OCI-LY7 (cell line): ENCODE data around the gene ZNF232. TPM values are rescaled to one million over a fixed set of nuclear protein-coding genes. Genes with fewer than 3 reads are reported as not detected.

ENCODE experiments used
- BruUV-seq: library from RNA; stranded (reverse); fragments of 400-500 nt; replicated peaks from 2 replicates; lab custom pipeline; 2021; lab: Mats Ljungman, UMichigan
- CTCF ChIA-PET: fragments of 300-600 bp; sonication (Branson Sonifier 250); formaldehyde crosslinking; loops from one replicate; lab custom pipeline; 2022; ENCODE audit warnings: antibody characterized with exemption; ENCODE audit not compliant: unreplicated experiment; lab: Charles Lee
- POLR2A ChIA-PET: fragments of 300-600 bp; sonication (Branson Sonifier 250); formaldehyde crosslinking; loops from one replicate; lab custom pipeline; 2022; ENCODE audit warnings: antibody characterized with exemption; lab: Charles Lee
- DNase-seq: peaks from one replicate; pipeline ENCODE4 v3.0.0-alpha.2; 2015; ENCODE audit warnings: low spot score
- H2AFZ ChIP-seq: fragments of 200-600 bp; sonication (generic), shearing (Covaris generic); 2 replicates; pipeline ENCODE4 v1.6.1; 2014; ENCODE audit warnings: mild to moderate bottlenecking, antibody characterized with exemption, low read length, moderate library complexity
- H3K27ac ChIP-seq: fragments of 200-600 bp; sonication (generic); 2 replicates; pipeline ENCODE4 v1.5.1; 2014; ENCODE audit warnings: mixed run types, low read depth, mild to moderate bottlenecking, moderate library complexity, low read length, inconsistent platforms; ENCODE audit not compliant: poor library complexity, severe bottlenecking
- H3K36me3 ChIP-seq: fragments of 200-600 bp; sonication (generic); 2 replicates; pipeline ENCODE4 v1.6.1; 2014; ENCODE audit warnings: mild to moderate bottlenecking, antibody characterized with exemption, low read length, moderate library complexity, mixed read lengths; ENCODE audit not compliant: insufficient read depth
- H3K4me1 ChIP-seq: fragments of 200-600 bp; sonication (generic); 2 replicates; pipeline ENCODE4 v1.5.1; 2014; ENCODE audit warnings: mild to moderate bottlenecking, low read length; ENCODE audit not compliant: insufficient read depth, poor library complexity, severe bottlenecking
- H3K4me2 ChIP-seq: fragments of 200-600 bp; sonication (generic); 2 replicates; pipeline ENCODE4 v1.6.1; 2014; ENCODE audit warnings: mild to moderate bottlenecking, low read length
- H3K4me3 ChIP-seq: fragments of 200-600 bp; sonication (generic); 2 replicates; pipeline ENCODE4 v1.5.1; 2014; ENCODE audit warnings: mild to moderate bottlenecking, low read depth, low read length; ENCODE audit not compliant: poor library complexity, severe bottlenecking
- H3K79me2 ChIP-seq: fragments of 200-600 bp; sonication (generic); 2 replicates; pipeline ENCODE4 v1.6.1; 2016; ENCODE audit warnings: low read depth, mild to moderate bottlenecking, low read length, moderate library complexity, mixed read lengths; ENCODE audit not compliant: insufficient read depth
- H3K9me2 ChIP-seq: fragments of 200-600 bp; sonication (generic); 2 replicates; pipeline ENCODE4 v1.6.1; 2016; ENCODE audit warnings: mild to moderate bottlenecking, low read length, mixed read lengths; ENCODE audit not compliant: insufficient read depth
- H3K9me3 ChIP-seq: fragments of 200-600 bp; sonication (generic); 2 replicates; pipeline ENCODE4 v1.6.1; 2014; ENCODE audit warnings: mild to moderate bottlenecking, mixed run types, low read length, mixed read lengths
- H4K20me1 ChIP-seq: fragments of 200-600 bp; sonication (generic); 2 replicates; pipeline ENCODE4 v1.6.1; 2014; ENCODE audit warnings: mild to moderate bottlenecking, antibody characterized with exemption, low read length, moderate library complexity, mixed read lengths; ENCODE audit not compliant: insufficient read depth
- CTCF ChIP-seq: fragments of 200-600 bp; sonication (generic); conservative IDR thresholded peaks from 2 replicates; pipeline ENCODE4 v1.5.1; 2014; ENCODE audit warnings: mild to moderate bottlenecking, antibody characterized with exemption, low read length, moderate library complexity, mixed read lengths
- EZH2phosphoT487 ChIP-seq: fragments of 200-600 bp; sonication (generic); IDR thresholded peaks from 2 replicates; pipeline ENCODE4 v1.6.1; 2018; ENCODE audit warnings: low read depth, borderline replicate concordance, mild to moderate bottlenecking, mixed run types, antibody characterized with exemption, low read length, moderate library complexity, mixed read lengths
- intact Hi-C: fragments of 100-400 bp; cut with micrococcal nuclease; formaldehyde crosslinking; loops from one replicate; pipeline ENCODE4 v1.10.0; 2022; ENCODE audit not compliant: unreplicated experiment
- small RNA-seq: library from RNA; depleted of rRNA; stranded (forward); fragments of <200 nt; gene quantifications from one replicate; pipeline ENCODE3, GENCODE V24; 2014
- total RNA-seq, 2 experiments: library from RNA; depleted of rRNA in 1 of 2; stranded (reverse); fragments of >200 nt in 1 of 2; shearing (Covaris generic) in 1 of 2; gene quantifications; 2 replicates each; pipeline ENCODE4 v1.2.3, GENCODE V29; 2014 to 2022

Gene ZNF232
- total RNA-seq, 2 experiments from 2014 or later, result 21.3 to 28.3 TPM

- Histone ChIP-seq H3K4me2 (no peak overlapping the region), H3K79me2 (no peaks in the 10 kb centered on the region), H2AFZ (no peak overlapping the region), H3K4me1 (no peaks in the 10 kb centered on the region), H3K4me3 (no peak overlapping the region), H4K20me1 (no peaks in the 10 kb centered on the region), H3K9me2 (no peaks in the 10 kb centered on the region), H3K27ac (no peak overlapping the region), H3K36me3 (no peaks in the 10 kb centered on the region), H3K9me3 (no peaks in the 10 kb centered on the region)
- CTCF ChIA-PET, result no interaction called here
- BruUV-seq, result no TSS peak
- no peak for DNase-seq
- TF ChIP-seq EZH2phosphoT487 (no peak), CTCF (no peak)
- POLR2A ChIA-PET, result interaction anchor here (0.6 kb wide), 1 partner anchor 242 kb away, joined by 3 read pairs; no protein-coding TSS in a partner anchor
- intact Hi-C loops, result no loop called here
Measured at GRCh38 chr17:5068236-5068635, 43.4 kb downstream of the ZNF232 start.

- Histone ChIP-seq H3K4me3 (no peak overlapping the region), H3K4me2 (no peak overlapping the region), H2AFZ (no peak overlapping the region), H3K27ac (no peak overlapping the region), H3K9me2 (no peaks in the 10 kb centered on the region), H4K20me1 (no peaks in the 10 kb centered on the region), H3K36me3 (no peaks in the 10 kb centered on the region), H3K79me2 (no peaks in the 10 kb centered on the region), H3K9me3 (no peaks in the 10 kb centered on the region), H3K4me1 (peaks cover 6% of the 10 kb centered on the region)
- no peak for DNase-seq
- ChIA-PET POLR2A (no interaction called here), CTCF (no interaction called here)
- intact Hi-C loops, result no loop called here
- TF ChIP-seq CTCF, result no peak
- no peak for TF ChIP-seq EZH2phosphoT487
- BruUV-seq, result no TSS peak
Measured at GRCh38 chr17:5065227-5065744, 46.4 kb downstream of the ZNF232 start.

Small RNA genes within 50 kb of the gene (small RNA-seq; reads per million reads assigned to genes)
- gene AC012146.4, result not detected

Other genes starting within 250 kb of the ZNF232 start
- 0.18 and 0.79 TPM in 2 replicates for gene C17orf107, start 212.3 kb downstream of the ZNF232 start, total RNA-seq (2014; rRNA removed; shearing (Covaris generic))
- 0.76 and 1.1 TPM in 2 replicates for gene C17orf107, start 212.3 kb downstream of the ZNF232 start, total RNA-seq (2022)
- 0.32 and 0.59 TPM in 2 replicates for gene CHRNE, start 208.8 kb downstream of the ZNF232 start, total RNA-seq (2014; rRNA removed; shearing (Covaris generic))
- gene CHRNE, start 208.8 kb downstream of the ZNF232 start, total RNA-seq (2022), result 0.27 and 0.68 TPM in 2 replicates
- gene GP1BA, start 179.6 kb downstream of the ZNF232 start, total RNA-seq (2014; rRNA removed; shearing (Covaris generic)), result not detected in 2 replicates
- gene GP1BA, start 179.6 kb downstream of the ZNF232 start, total RNA-seq (2022), result not detected in 2 replicates
- gene SLC25A11, start 171.8 kb downstream of the ZNF232 start, total RNA-seq (2014; rRNA removed; shearing (Covaris generic)), result 59.6 and 80.6 TPM in 2 replicates
- 66.8 and 68.2 TPM in 2 replicates for gene SLC25A11, start 171.8 kb downstream of the ZNF232 start, total RNA-seq (2022)
- 31.4 and 46.5 TPM in 2 replicates for gene RNF167, start 171.6 kb downstream of the ZNF232 start, total RNA-seq (2014; rRNA removed; shearing (Covaris generic))
- gene RNF167, start 171.6 kb downstream of the ZNF232 start, total RNA-seq (2022), result 120 and 124 TPM in 2 replicates
- 1,053 and 1,272 TPM in 2 replicates for gene PFN1, start 163.3 kb downstream of the ZNF232 start, total RNA-seq (2014; rRNA removed; shearing (Covaris generic))
- 950 and 1,053 TPM in 2 replicates for gene PFN1, start 163.3 kb downstream of the ZNF232 start, total RNA-seq (2022)
- 14.6 and 24.6 TPM in 2 replicates for gene ENO3, start 160.8 kb downstream of the ZNF232 start, total RNA-seq (2014; rRNA removed; shearing (Covaris generic))
- gene ENO3, start 160.8 kb downstream of the ZNF232 start, total RNA-seq (2022), result 79.4 and 80.4 TPM in 2 replicates
- 53.2 and 54.4 TPM in 2 replicates for gene SPAG7, start 144.1 kb downstream of the ZNF232 start, total RNA-seq (2014; rRNA removed; shearing (Covaris generic))
- gene SPAG7, start 144.1 kb downstream of the ZNF232 start, total RNA-seq (2022), result 58.9 and 67.7 TPM in 2 replicates
- 8.7 and 9.7 TPM in 2 replicates for gene CAMTA2, start 124.2 kb downstream of the ZNF232 start, total RNA-seq (2014; rRNA removed; shearing (Covaris generic))
- gene CAMTA2, start 124.2 kb downstream of the ZNF232 start, total RNA-seq (2022), result 44.3 and 53.4 TPM in 2 replicates
- gene INCA1, start 114.4 kb downstream of the ZNF232 start, total RNA-seq (2014; rRNA removed; shearing (Covaris generic)), result not detected in 2 replicates
- 0.82 and 1.2 TPM in 2 replicates for gene INCA1, start 114.4 kb downstream of the ZNF232 start, total RNA-seq (2022)
- 20.6 and 32.1 TPM in 2 replicates for gene KIF1C, start 113.9 kb downstream of the ZNF232 start, total RNA-seq (2014; rRNA removed; shearing (Covaris generic))
- 51.1 and 53.7 TPM in 2 replicates for gene KIF1C, start 113.9 kb downstream of the ZNF232 start, total RNA-seq (2022)
- not detected in 2 replicates for gene SLC52A1, start 76.5 kb downstream of the ZNF232 start, total RNA-seq (2014; rRNA removed; shearing (Covaris generic))
- not detected in 2 replicates for gene SLC52A1, start 76.5 kb downstream of the ZNF232 start, total RNA-seq (2022)
- gene ZFP3, start 33.4 kb downstream of the ZNF232 start, total RNA-seq (2014; rRNA removed; shearing (Covaris generic)), result 0.98 and 1.8 TPM in 2 replicates
- 0.34 and 0.65 TPM in 2 replicates for gene ZFP3, start 33.4 kb downstream of the ZNF232 start, total RNA-seq (2022)
- gene USP6, start 4.2 kb upstream of the ZNF232 start, total RNA-seq (2014; rRNA removed; shearing (Covaris generic)), result 0.03 TPM in 1 of 2 replicates, not detected in the other
- gene USP6, start 4.2 kb upstream of the ZNF232 start, total RNA-seq (2022), result 0.06 and 0.11 TPM in 2 replicates
- gene ZNF594, start 80.0 kb upstream of the ZNF232 start, total RNA-seq (2014; rRNA removed; shearing (Covaris generic)), result 42.5 and 43.4 TPM in 2 replicates
- gene ZNF594, start 80.0 kb upstream of the ZNF232 start, total RNA-seq (2022), result 32.1 and 35.2 TPM in 2 replicates
- 0.88 and 3.0 TPM in 2 replicates for gene SCIMP, start 123.0 kb upstream of the ZNF232 start, total RNA-seq (2014; rRNA removed; shearing (Covaris generic))
- gene SCIMP, start 123.0 kb upstream of the ZNF232 start, total RNA-seq (2022), result 0.27 and 0.72 TPM in 2 replicates
- 53.2 and 58.6 TPM in 2 replicates for gene RABEP1, start 170.4 kb upstream of the ZNF232 start, total RNA-seq (2014; rRNA removed; shearing (Covaris generic))
- gene RABEP1, start 170.4 kb upstream of the ZNF232 start, total RNA-seq (2022), result 60.8 and 70.9 TPM in 2 replicates